Activated CD4-positive, CD25-positive, alpha-beta regulatory T cell treated with anti-CD3 and anti-CD28 coated beads, Interleukin-2, amount 50 U/mL, for 72 hours (primary cell): ENCODE measurements around the gene IGFLR1.

ENCODE experiments used
- DNase-seq: peaks from one replicate; pipeline ENCODE4 v3.0.0; 2021

Gene IGFLR1

GRCh38 chr19:35755550-35756376, 13.5 kb upstream of the IGFLR1 start:
- DNase-seq, result no peak

GRCh38 chr19:35755131-35755549, 12.9 kb upstream of the IGFLR1 start:
- DNase-seq, result no peak

- no peak for DNase-seq
Measured at GRCh38 chr19:35754370-35755130, 12.3 kb upstream of the IGFLR1 start.

GRCh38 chr19:35753634-35754369, 11.6 kb upstream of the IGFLR1 start:
- DNase-seq, result peak; percentile 23

- no peak for DNase-seq
Measured at GRCh38 chr19:35752746-35753350, 10.6 kb upstream of the IGFLR1 start.

- DNase-seq, result peak; percentile 26
Measured at GRCh38 chr19:35751839-35752745, 9.8 kb upstream of the IGFLR1 start.

- DNase-seq, result no peak
Measured at GRCh38 chr19:35750167-35750566, 7.9 kb upstream of the IGFLR1 start.

GRCh38 chr19:35748106-35749020, 6.1 kb upstream of the IGFLR1 start, which contains the start of gene LIN37:
LIN37 (plus strand) TSS chr19:35748576; CDS start chr19:35748725, 149 bp downstream.
- peak; percentile 95 for DNase-seq

GRCh38 chr19:35746531-35746930, 4.3 kb upstream of the IGFLR1 start:
- DNase-seq, result peak; percentile 21

- no peak for DNase-seq
Measured at GRCh38 chr19:35746087-35746462, 3.8 kb upstream of the IGFLR1 start.

GRCh38 chr19:35745328-35746086, 3.3 kb upstream of the IGFLR1 start, which contains the start of the genes PSENEN and U2AF1L4:
PSENEN (plus strand) TSS chr19:35745651; CDS start chr19:35745931, 280 bp downstream.
U2AF1L4 (minus strand) TSS chr19:35745418; CDS start chr19:35745391, 27 bp downstream.
- DNase-seq, result peak; percentile 93

GRCh38 chr19:35744430-35745327, 2.4 kb upstream of the IGFLR1 start:
- peak; percentile 90 for DNase-seq

- no peak for DNase-seq
Measured at GRCh38 chr19:35743640-35744429, 1.6 kb upstream of the IGFLR1 start.

- DNase-seq, result no peak
Measured at GRCh38 chr19:35741203-35741515, 1.1 kb downstream of the IGFLR1 start.

- DNase-seq, result peak; percentile 95
Measured at GRCh38 chr19:35740423-35741202, 1.6 kb downstream of the IGFLR1 start.

- DNase-seq, result no peak
Measured at GRCh38 chr19:35740108-35740422, 2.2 kb downstream of the IGFLR1 start.
